Measurements from ENCODE around the gene LIF.

LIF gene

GRCh38 chr22:30282616-30283046 lies 36.1 kb upstream of the LIF start:
- H3K27ac ChIP-seq (ENCODE audit: low read length), result no peak overlapping the region
- no peaks in the 10 kb centered on the region for H3K27me3 ChIP-seq (ENCODE audit: insufficient read depth, low read length)
- no peaks in the 10 kb centered on the region for H3K9me3 ChIP-seq (ENCODE audit: insufficient read depth, low read depth, low read length)
- H3K4me1 ChIP-seq (ENCODE audit: insufficient read depth, low read length), result no peaks in the 10 kb centered on the region; the same call in 1 of the 2 replicates
- no peak overlapping the region for H3K4me3 ChIP-seq (ENCODE audit: low read length)
- H3K9ac ChIP-seq (ENCODE audit: low read depth, low read length), result no peak overlapping the region
- H3K36me3 ChIP-seq (ENCODE audit: insufficient read depth, low read depth, low read length), result no peaks in the 10 kb centered on the region

DNA sequence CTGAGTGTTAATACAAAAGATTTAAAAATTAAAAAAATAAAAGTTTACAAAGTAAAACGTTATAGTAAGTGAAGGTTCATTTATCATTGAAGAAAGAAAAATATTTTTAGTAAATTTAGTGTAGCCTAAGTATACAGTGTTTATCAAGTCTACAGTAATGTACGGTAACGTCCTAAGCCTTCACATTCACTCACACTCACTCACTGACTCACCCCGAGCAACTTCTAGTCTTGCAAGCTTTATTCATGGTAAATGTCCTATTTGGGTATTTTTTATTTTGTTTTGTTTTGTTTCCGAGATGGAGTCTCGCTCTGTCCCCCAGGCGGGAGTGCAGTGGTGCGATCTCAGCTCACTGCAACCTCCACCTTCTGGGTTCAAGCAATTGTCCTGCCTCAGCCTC lies 33.9 kb upstream of the LIF start:
- Histone ChIP-seq H3K27me3 (ENCODE audit: insufficient read depth, low read length) (no peaks in the 10 kb centered on the region), H3K9ac (ENCODE audit: low read depth, low read length) (no peak overlapping the region), H3K27ac (ENCODE audit: low read length) (no peak overlapping the region), H3K36me3 (ENCODE audit: insufficient read depth, low read depth, low read length) (no peaks in the 10 kb centered on the region), H3K4me3 (ENCODE audit: low read length) (no peak overlapping the region), H3K4me1 (ENCODE audit: insufficient read depth, low read length) (no peaks in the 10 kb centered on the region; the same call in 1 of the 2 replicates), H3K9me3 (ENCODE audit: insufficient read depth, low read depth, low read length) (no peaks in the 10 kb centered on the region)

GRCh38 chr22:30279932-30280331 lies 33.4 kb upstream of the LIF start:
- Histone ChIP-seq H3K36me3 (ENCODE audit: insufficient read depth, low read depth, low read length) (no peaks in the 10 kb centered on the region), H3K4me1 (ENCODE audit: insufficient read depth, low read length) (no peaks in the 10 kb centered on the region; the same call in 1 of the 2 replicates), H3K27ac (ENCODE audit: low read length) (no peak overlapping the region), H3K27me3 (ENCODE audit: insufficient read depth, low read length) (no peaks in the 10 kb centered on the region), H3K9ac (ENCODE audit: low read depth, low read length) (no peak overlapping the region), H3K9me3 (ENCODE audit: insufficient read depth, low read depth, low read length) (no peaks in the 10 kb centered on the region), H3K4me3 (ENCODE audit: low read length) (no peak overlapping the region)

DNA sequence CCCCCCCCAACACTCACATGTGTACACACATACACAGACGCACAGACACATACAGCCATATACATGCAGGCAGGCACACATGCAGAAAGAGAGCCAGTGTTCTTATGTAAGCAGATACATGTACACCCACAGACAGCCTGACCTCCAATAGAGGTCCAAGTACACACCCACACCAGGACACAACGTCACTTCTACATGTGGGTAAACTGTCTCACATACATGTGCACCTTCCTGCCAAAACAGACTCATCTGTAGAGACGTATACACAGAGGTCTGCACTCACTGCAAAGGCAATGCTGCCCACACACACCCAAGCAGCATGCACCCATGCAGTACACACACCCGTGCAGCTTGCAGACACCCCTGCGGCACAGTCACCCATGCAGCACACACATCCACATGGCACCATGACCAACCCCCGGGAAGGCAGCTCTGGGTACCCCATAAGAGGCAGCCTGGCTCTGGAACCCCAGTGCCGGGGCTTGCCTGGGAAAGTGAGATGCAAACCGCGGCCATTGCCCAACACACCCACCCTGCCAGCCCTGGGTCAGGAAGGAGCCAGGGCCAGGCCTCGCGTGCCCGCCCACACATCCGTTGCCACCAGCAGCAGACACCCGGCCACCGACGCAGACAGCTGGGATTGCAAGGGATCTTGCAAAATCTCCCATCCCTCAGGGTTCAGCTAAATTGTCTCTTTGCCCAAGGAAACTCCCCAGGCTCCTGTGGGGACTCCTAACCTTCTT lies 32.7 kb upstream of the LIF start:
- no peak overlapping the region for H3K27ac ChIP-seq (ENCODE audit: low read length)
- H3K4me3 ChIP-seq (ENCODE audit: low read length), result no peak overlapping the region
- no peaks in the 10 kb centered on the region for H3K36me3 ChIP-seq (ENCODE audit: insufficient read depth, low read depth, low read length)
- no peaks in the 10 kb centered on the region; the same call in 1 of the 2 replicates for H3K4me1 ChIP-seq (ENCODE audit: insufficient read depth, low read length)
- no peaks in the 10 kb centered on the region for H3K27me3 ChIP-seq (ENCODE audit: insufficient read depth, low read length)
- H3K9me3 ChIP-seq (ENCODE audit: insufficient read depth, low read depth, low read length), result no peaks in the 10 kb centered on the region
- H3K9ac ChIP-seq (ENCODE audit: low read depth, low read length), result no peak overlapping the region

DNA sequence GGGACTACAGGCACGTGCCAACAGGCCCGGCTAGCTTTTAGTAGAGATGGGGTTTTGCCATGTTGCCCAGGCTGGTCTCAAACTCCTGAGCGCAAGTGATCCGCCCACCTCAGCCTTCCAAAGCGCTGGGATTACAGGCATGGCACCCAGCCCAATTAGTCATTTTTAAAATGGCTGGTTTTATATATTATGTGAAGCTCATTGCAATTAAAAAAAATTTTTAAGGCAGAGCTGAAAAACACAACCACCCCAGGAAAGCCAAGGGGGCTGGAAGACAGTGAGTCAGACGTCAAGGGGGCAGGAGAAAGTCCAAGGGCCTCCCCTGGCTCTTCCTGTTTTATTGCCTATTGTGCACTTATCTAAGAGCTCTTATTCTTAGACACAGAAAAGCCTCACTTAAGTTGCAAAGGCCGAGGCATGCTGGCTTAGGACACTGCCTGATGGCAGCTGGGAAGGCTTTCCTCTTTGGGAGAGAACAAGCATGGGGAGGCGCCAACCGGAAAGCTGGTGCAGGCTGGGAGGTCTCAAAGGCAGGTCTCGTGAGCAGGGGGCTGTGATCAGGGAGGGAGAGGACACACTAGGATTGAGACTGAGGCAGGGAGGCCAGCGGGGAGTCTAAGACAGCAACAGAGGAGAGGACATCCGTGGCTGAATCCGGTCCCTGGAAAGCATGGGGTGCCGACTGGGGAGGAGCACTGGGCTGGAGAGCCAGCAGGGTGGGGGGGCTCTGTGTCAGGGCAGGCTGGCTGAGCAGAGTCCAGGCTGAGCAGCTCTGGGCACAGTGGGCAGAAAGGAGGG lies 31.2 kb upstream of the LIF start:
- Histone ChIP-seq H3K27ac (ENCODE audit: low read length) (no peak overlapping the region), H3K36me3 (ENCODE audit: insufficient read depth, low read depth, low read length) (no peaks in the 10 kb centered on the region), H3K4me3 (ENCODE audit: low read length) (no peak overlapping the region), H3K9me3 (ENCODE audit: insufficient read depth, low read depth, low read length) (no peaks in the 10 kb centered on the region), H3K4me1 (ENCODE audit: insufficient read depth, low read length) (no peaks in the 10 kb centered on the region; the same call in 1 of the 2 replicates), H3K9ac (ENCODE audit: low read depth, low read length) (no peak overlapping the region), H3K27me3 (ENCODE audit: insufficient read depth, low read length) (no peaks in the 10 kb centered on the region)

DNA sequence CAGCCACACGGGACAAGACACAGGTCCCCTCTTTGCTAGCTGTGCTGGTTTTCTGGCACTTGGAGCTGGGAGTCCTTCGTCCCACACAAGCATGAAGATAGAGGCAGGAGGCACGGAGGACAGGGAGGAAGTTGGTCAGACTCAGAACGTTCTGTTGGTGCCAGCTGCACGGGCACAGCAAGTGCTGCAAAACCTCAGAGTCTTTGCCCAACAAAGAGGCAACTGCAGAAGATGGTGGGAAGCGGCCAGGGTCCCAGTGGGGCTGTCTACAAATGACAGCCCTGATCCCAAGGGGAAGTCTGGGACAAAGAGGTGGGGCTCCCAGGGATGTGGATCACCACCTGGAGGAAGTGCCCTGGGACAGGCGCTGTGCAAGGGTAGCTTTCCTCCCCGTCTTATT lies 29.5 kb upstream of the LIF start:
- no peaks in the 10 kb centered on the region for H3K27me3 ChIP-seq (ENCODE audit: insufficient read depth, low read length)
- H3K27ac ChIP-seq (ENCODE audit: low read length), result no peak overlapping the region
- no peaks in the 10 kb centered on the region for H3K9me3 ChIP-seq (ENCODE audit: insufficient read depth, low read depth, low read length)
- H3K4me3 ChIP-seq (ENCODE audit: low read length), result no peak overlapping the region
- H3K4me1 ChIP-seq (ENCODE audit: insufficient read depth, low read length), result no peaks in the 10 kb centered on the region; the same call in 1 of the 2 replicates
- no peaks in the 10 kb centered on the region for H3K36me3 ChIP-seq (ENCODE audit: insufficient read depth, low read depth, low read length)
- H3K9ac ChIP-seq (ENCODE audit: low read depth, low read length), result no peak overlapping the region

DNA sequence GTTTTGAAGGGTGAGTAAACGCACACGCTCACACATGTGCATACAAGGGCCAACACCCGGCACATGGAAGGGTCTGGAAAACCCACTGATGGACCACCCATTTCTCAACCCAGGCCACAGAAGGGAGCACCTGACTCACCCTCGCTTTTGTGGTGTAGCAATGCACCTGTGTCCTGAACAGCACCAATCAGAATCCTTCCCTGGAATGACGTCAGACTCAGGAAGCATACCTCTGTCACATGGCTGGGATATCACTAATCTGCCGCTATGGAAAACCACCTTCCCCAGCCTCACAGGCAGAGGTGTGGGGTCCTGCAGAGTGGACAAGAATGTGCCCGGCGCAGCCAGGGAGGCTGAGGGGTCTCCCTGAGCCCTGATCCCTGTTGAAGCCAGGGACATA lies 29.1 kb upstream of the LIF start:
- Histone ChIP-seq H3K9ac (ENCODE audit: low read depth, low read length) (no peak overlapping the region), H3K4me3 (ENCODE audit: low read length) (no peak overlapping the region), H3K4me1 (ENCODE audit: insufficient read depth, low read length) (no peaks in the 10 kb centered on the region; the same call in 1 of the 2 replicates), H3K27me3 (ENCODE audit: insufficient read depth, low read length) (no peaks in the 10 kb centered on the region), H3K9me3 (ENCODE audit: insufficient read depth, low read depth, low read length) (no peaks in the 10 kb centered on the region), H3K36me3 (ENCODE audit: insufficient read depth, low read depth, low read length) (no peaks in the 10 kb centered on the region), H3K27ac (ENCODE audit: low read length) (no peak overlapping the region)

- Histone ChIP-seq H3K27ac (ENCODE audit: low read length) (no peak overlapping the region), H3K27me3 (ENCODE audit: insufficient read depth, low read length) (no peaks in the 10 kb centered on the region), H3K9ac (ENCODE audit: low read depth, low read length) (no peak overlapping the region), H3K9me3 (ENCODE audit: insufficient read depth, low read depth, low read length) (no peaks in the 10 kb centered on the region), H3K4me1 (ENCODE audit: insufficient read depth, low read length) (no peaks in the 10 kb centered on the region; the same call in 1 of the 2 replicates), H3K36me3 (ENCODE audit: insufficient read depth, low read depth, low read length) (no peaks in the 10 kb centered on the region), H3K4me3 (ENCODE audit: low read length) (no peak overlapping the region)
Observed at GRCh38 chr22:30274437-30274812, 27.9 kb upstream of the LIF start.

DNA sequence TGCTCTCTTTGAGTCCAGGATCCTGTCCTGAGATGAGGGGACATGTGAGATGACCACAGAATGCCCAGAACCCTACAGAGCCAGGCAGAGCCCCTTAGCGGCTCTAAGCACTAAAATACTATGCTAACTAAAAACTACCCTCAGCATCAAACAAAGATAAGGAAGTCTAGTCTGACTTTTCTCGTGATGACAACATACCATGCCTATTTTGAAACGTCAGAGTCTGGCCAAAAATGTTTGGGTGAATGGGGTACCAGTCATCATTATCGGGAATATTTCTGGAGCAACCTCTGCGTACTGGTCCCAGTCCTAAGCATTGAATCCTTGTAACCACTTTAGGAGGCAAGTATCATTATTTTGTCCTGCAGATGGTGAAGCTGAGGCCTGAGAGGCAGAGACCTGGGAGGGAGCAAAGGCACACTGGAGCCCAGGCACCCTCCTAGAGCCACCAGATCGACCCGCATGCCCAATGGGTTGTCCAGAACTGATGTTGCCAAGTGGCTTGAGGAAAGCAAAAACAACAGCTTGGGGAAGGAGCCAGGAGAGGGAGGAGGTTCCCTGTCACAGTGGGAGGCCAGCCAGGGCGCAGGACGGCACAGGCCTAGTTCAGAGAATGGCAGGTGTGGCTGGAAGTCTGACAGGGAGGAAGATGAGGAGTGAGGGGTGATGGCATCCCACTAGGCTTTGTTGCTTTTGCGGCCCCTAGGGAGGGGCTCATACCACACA lies 27.3 kb upstream of the LIF start:
- Histone ChIP-seq H3K9me3 (ENCODE audit: insufficient read depth, low read depth, low read length) (no peaks in the 10 kb centered on the region), H3K4me3 (ENCODE audit: low read length) (no peak overlapping the region), H3K27me3 (ENCODE audit: insufficient read depth, low read length) (no peaks in the 10 kb centered on the region), H3K27ac (ENCODE audit: low read length) (no peak overlapping the region), H3K9ac (ENCODE audit: low read depth, low read length) (no peak overlapping the region), H3K4me1 (ENCODE audit: insufficient read depth, low read length) (no peaks in the 10 kb centered on the region; the same call in 1 of the 2 replicates), H3K36me3 (ENCODE audit: insufficient read depth, low read depth, low read length) (no peaks in the 10 kb centered on the region)

DNA sequence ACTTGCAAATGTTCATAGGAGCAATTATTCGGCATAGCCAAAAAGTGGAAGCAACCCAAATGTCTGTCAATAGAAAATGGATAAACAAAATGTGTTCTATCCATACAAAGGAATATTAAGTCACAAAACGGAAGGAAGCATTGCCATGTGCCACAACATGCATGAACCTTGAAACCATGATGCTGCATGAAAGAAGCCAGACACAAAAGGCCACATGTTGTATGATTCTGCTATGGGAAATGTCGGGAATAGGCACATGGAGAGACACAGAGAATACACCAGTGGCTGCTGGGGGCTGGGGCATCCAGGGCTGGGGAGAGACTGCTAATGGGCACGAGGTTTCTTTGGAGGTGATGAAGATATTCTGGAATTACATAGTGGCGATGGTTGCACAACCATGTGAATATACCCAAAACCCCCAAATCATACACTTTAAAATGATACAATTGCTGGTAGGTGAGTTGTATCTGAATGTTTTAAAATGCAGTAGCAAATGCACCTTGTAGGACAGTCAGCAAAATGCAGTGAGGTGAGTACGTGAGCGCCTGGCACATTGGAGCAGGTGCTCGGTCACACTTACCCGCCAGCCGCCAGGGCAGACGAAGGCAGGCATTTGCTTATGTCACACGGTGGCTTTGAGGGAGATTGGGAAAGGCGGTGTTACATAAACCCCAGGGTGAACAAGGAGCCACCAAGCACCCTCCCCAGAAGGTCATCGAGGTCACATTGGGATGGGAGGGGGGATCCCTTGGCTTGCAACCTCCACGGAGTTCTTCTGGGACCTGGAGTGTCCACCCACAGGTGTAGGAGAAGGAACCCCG lies 26.4 kb upstream of the LIF start:
- Histone ChIP-seq H3K27ac (ENCODE audit: low read length) (no peak overlapping the region), H3K4me3 (ENCODE audit: low read length) (no peak overlapping the region)

DNA sequence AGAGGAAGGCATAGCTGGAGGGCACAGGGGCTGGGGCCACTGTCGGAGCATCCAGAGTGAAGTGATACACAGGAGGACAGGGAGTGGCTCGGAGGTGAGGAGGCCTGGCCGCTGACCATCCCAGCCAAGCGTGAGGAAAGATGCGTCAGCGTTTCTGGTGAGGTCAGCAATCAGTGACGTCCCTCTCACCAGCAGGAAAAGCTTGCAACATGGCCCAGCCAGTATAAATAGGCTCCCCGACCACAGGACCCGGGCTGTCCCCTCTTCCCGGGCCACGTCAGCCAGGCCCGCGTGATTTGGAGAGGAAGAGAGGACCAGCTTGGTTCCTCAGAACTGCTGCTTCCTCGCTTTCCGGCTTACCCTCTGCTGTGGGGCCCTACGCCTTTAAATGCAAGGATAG lies 24.3 kb upstream of the LIF start:
- Histone ChIP-seq H3K4me3 (ENCODE audit: low read length) (no peak overlapping the region), H3K9me3 (ENCODE audit: insufficient read depth, low read depth, low read length) (no peaks in the 10 kb centered on the region), H3K4me1 (ENCODE audit: insufficient read depth, low read length) (no peaks in the 10 kb centered on the region), H3K27me3 (ENCODE audit: insufficient read depth, low read length) (no peaks in the 10 kb centered on the region), H3K36me3 (ENCODE audit: insufficient read depth, low read depth, low read length) (no peaks in the 10 kb centered on the region), H3K9ac (ENCODE audit: low read depth, low read length) (no peak overlapping the region), H3K27ac (ENCODE audit: low read length) (no peak overlapping the region)

More for the DNA sequence above, 26.4 kb upstream of the LIF start:
- Histone ChIP-seq H3K9ac (ENCODE audit: low read depth, low read length) (no peak overlapping the region), H3K27me3 (ENCODE audit: insufficient read depth, low read length) (no peaks in the 10 kb centered on the region), H3K36me3 (ENCODE audit: insufficient read depth, low read depth, low read length) (no peaks in the 10 kb centered on the region), H3K4me1 (ENCODE audit: insufficient read depth, low read length) (no peaks in the 10 kb centered on the region; the same call in 1 of the 2 replicates), H3K9me3 (ENCODE audit: insufficient read depth, low read depth, low read length) (no peaks in the 10 kb centered on the region)

Measured in iPS-20b (cell line).